ENCODE measurements around the gene SRC.

DNA sequence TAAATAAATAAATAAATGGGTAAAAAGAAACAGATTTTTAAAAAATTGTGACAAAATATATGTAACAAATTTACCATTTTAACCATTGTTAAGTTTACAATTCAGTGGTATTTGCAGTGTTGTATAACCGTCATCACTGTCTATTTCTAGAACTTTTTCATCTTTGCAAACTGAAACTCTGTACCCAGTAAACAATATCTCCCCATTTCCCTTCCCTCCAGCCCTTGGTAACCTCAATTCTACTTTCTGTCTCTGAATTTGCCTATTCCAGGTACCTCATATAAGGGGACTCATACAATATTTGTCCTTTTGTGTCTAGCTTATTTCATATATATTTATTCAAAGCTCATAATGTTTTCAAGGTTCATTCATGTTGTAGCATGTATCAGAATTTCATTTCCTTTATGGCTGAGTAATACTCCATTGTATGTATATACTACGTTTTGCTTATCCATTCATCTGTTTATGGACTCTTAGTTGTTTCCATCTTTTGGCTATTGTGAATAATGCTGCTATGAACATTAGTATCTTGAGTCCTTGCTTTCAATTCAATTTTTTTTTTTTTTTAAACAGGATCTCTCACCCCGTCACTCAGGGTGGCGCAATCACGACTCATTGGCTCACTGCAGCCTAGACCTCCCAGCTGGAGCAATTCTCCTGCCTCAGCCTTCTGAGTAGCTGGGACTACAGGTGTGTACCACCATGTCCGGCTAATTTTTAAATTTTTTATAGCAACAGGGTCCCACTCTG, 47.6 kb upstream of the SRC start:
- TF ChIP-seq GATA3 (IDR thresholded peaks at IDR 0.05; ENCODE audit: low read depth, low read length) (no peak), GATA2 (IDR thresholded peaks at IDR 0.05; ENCODE audit: low read depth, low read length) (no peak)

All from SH-SY5Y (cell line).